ENCODE data around the gene STK39.
"Not testable (repeated sequence)": the region's sequence is repeated elsewhere in the genome, so short reads cannot be mapped to it uniquely, and the experiment has no call there.

The STK39 gene

DNA sequence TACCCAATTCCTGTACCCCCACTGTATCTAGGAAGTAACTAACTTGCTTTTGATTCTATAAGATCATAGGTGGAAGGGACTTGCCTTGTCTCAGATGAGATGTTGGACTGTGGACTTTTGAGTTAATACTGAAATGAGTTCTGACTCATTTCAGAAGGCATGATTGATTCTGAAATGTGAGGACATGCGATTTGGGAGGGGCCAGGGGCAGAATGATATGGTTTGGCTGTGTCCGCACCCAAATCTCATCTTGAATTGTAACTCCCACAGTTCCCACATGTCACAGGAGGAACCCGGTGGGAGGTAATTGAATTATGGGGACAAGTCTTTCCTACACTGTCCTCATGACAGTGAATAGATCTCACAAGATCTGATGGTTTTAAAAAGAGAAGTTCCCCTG lies 165.9 kb downstream of the STK39 start:
- not testable (repeated sequence) for DNase-seq

DNA sequence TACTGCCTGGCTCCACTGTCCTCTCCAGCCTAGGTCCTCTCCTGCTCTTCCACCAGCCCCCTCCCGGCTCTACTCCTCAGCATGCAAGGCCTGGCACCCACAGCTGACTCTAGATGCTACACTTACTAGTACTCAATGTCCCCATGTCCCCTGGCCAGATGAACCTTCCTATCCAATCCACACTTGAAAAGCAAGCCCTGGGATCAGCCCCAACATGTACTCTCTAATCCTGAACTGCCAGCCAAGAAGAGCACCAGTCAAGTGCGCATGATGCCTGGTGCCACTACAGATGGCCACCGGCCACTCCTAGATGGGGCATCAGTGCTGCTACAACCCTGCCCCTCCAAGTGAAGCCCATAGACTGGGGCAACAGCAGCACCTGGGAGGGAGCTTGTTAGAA lies 168.2 kb downstream of the STK39 start:
- DNase-seq = no peak

DNA sequence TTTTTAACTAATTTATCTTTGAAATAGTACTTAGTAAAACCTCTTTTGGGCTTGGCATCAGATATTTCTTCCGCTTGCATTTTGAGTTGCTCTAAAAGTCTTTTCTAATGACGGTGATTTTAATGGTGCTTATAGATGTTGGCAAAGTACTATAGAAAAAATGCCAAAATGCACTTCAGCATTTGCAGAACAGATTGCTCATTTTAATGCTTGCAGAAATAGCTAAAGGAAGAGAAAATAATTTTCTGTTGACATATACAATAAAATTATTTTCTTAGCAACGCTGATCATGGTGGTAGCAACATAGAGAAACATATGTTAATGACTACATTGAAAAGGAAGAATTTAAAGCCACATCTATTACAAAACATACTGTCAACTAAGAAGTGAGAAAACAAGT lies 170.7 kb downstream of the STK39 start:
- DNase-seq = no peak

DNA sequence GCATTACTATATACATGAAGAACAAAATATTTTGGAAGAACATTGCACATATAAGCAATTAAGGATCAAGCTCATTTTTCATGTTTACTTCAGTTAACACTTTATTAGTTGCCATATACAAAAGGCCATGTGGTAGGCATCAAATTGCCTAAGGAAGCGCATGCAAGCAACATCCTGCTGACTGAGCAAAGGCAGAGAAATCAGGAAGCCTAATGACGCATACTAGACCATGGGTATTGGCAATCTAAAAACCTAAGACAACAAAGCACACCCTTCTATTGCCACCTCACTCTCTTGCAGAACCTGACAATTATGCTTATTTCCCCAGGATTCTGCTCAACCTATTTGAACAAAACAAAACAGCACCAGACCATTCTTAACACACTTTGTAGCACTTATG lies 171.9 kb downstream of the STK39 start:
- DNase-seq = no peak

DNA sequence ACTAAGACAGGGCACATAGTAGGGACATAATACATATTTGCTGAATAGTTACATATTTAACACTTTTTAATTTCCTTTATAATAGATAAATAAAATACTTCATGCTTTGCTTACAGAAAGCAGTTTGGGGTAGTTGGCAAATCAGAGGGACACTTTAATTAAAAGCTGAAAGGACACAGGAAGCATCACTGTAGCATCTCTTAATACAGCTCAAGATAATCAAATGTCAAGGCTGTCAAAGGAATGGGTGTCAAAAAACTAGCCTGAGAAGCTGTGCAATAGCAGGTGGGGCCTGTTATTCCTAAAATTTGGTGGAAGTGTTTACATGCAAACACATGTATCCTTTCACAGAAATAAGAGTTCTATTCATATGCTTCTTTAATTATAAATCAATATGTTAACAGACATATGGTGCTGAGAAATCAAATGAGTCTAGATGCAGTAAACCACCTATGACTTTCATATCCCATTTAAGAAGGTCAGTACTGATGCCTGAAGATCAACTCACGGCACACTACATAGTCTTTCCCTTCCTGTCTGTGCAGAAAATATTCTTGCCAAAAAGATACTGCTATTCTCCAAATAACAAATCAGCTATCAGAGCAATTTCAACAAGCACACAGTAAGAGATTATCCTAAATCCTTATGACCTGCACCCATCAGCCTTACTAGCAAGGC lies 174.6 kb downstream of the STK39 start:
- DNase-seq = no peak

DNA sequence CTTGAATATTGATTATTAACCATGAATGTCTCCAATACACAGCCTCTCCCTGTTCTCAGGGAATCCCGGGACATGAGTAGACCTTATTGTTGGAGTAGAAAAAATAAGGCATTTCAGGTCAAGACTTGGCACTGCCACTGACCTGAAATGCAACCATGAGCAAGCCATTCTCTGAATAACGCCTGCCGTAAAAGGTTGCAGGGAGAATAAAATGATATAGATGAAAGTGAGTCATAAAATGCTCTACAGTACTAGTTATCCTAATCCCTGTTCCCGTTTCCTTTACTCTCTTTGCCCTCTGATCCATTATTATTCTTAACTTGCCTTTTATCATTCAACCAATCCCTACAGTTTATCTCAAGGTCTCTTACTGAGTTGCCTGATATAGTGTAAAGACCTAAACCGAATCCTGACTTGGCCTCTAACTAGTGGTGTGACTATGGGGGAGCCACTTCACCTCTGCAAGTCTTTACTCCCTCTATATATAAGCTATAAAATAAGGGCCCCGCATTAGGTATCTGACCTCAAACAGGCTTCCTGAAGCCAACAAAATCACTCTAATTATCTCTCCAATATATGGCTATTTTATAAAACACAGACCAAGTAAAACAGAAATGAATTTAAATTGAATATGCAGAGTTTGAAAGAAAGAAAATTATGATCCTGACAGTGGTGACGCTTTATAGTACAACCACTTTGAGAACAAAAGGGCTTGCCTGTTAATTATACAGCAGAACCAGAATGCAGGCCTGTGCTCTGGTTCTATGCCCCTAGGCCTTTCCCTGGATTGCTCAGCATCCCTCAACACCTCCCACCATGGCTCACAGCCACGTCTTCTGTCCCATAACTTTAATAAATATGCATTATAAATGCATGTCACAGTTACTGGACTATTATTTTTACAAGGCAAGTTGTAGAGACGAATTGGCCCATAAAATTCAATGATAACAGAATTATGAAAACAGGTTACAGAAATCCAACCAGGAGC lies 183.1 kb downstream of the STK39 start:
- DNase-seq = no peak

DNA sequence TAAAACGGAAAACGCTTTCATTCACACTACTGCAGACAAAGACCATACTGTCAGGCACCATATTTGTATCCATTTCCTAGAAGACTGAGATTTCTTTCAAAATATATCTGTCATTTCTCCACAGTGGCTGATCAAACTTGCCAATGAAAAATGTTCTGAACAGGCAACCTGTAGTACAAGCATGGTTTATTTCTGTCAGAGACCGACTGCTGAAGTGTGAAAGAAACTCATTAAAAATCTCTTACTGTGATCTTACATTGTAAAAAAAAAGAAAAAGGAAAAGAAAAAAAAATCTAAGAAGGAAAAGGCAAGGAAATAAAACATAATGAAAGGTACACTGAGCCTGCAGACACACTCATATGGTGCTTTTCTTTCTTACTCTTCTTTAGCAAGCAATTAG lies 184.5 kb downstream of the STK39 start:
- no peak for DNase-seq

DNA sequence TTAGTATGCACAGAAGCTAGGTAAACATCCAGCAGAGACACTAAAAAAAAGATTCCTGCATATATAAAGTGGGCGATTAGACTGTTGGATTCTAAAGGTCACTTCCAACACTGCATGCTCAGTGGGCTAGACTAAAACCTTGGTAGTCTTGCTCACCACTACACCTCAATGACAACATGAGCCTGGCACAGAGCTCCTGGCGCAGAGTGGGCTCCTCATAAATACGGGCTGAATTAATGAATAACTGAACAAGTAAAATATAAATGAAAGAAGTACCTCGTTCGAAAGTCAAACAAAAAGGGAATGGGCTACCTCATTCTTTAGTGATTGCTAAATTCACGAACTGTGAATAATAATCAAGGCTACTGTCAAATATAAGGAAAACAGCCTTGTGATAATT lies 185.3 kb downstream of the STK39 start:
- DNase-seq = no peak

DNA sequence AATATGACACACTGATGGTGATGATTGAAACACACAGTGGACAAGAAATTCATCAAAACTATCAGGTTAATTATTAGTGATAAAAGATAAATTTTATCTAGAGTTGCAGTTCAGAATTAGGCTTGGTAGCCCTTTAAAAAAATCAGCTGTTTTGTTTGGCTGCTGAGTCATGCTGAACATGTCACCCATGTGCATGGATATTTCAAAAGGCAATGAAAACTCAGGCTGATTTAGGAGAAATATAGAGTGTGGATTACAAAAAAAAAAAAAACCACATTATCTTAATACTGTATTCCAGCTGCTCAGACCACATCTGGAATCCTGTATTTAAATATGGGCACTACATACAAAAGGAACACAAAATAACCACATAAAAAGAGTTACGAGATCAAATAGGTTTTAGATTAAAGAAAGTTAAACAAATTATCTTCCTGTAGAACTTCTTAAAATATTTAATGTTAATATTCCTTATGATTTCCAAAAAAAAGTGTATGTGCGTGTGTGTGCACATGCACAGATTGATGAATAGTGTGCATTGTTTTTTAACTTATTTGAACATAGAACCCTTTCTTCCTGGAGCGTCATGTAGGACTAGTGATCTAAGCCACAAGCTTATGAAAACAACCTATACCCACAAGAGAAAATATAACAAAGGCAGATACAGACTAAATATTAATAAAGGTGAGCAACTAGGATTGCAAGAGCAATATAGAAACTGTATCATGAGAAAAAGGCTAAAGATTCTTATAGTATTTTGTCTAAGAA lies 186.2 kb downstream of the STK39 start:
- no peak for DNase-seq

DNA sequence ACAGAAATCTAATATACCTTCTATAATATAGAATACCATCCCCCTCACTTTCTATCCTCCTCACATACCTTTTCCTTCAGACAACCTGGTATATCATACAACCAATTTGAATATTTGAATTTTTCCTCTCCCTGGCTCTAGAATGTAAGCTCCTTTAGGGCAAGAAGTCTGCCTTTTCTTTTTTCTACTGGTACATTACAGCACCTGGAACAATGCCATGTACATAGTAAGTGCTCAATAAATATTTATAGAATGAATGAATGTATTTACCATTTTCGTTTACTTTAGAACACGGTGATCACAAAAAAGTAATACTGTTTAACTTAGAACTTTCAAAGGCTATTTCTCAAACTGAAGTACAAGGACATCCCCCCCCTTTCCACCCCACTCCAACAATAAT lies 187.6 kb downstream of the STK39 start:
- DNase-seq = no peak

DNA sequence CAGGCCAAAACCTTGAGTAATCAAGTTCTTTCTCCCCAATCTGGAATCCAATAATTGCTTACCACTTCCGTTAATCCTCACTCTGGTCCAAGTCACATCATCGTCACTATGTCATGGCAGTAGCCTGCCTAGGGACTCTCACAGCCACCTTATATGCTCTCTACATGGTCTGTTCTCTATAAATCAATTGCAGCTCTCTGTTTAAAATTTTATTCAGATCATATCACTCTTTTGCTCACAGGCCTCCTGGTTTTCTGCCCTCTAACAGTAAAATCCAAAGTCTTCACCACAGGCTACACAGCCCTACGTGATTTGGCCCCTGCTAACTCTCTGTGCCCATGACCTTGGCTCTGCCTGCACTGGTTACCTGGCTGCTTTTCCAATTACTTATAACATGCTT lies 188.7 kb downstream of the STK39 start:
- no peak for DNase-seq

DNA sequence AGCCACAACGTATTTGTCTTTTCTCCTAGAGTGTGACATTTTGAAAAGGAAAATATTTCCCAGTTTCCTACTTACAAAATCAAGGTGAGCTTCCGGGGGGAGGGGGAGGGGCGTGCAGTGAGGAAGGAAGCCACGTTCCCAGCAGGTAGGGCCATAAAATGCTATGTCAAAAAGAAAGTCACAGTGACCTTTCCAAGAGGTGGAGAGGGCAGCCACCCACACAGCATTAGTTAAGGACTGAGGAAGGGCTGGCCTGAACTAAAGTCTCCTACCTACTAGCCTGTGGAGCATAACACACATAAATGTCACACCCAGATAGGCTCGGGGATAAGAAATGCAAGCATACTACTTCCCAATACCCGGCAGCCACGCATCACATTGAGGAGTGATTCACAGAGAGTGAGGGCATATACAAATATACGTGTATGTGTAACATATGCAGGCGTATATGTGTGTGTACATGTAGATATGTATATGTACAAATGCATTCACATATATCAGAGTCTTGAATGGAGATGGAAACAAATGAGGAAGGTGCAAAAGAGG lies 191.1 kb downstream of the STK39 start:
- DNase-seq = no peak

DNA sequence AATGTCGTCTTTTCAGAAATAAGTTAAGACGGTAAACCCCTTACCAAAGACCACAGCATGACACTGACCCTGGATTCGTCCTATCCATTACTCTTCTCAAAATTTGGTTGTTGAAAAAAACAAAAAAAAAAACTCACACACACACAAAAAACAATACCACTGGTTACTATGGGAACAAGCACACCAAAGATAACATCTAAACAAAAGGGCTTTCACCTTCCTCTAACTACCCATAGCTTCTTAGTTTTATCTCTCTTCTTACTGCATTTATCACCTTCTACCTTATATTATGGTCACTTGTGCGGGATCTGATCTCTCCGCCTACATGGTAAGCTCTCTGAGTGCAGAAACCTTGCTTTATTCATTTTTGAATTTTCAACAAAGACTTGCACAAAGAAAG lies 192.7 kb downstream of the STK39 start:
- DNase-seq = no peak

DNA sequence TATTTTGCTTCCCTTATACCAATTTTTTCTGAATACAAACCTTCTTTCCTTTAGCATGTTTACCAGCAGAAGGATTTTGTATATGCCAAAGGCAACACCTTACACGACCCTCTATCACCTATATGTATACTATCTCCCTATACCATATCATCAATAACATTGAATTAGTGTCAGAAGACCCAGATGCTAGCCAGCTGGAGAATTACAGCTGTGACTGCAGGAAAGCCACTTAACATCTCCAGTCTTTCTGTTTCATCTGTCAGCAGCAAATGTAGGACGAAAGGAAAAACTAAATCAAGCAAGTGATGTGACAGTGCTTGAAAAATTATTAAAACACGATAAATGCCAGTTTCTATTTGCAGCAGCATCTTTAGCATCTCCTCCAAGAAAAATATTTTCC lies 193.7 kb downstream of the STK39 start:
- no peak for DNase-seq

DNA sequence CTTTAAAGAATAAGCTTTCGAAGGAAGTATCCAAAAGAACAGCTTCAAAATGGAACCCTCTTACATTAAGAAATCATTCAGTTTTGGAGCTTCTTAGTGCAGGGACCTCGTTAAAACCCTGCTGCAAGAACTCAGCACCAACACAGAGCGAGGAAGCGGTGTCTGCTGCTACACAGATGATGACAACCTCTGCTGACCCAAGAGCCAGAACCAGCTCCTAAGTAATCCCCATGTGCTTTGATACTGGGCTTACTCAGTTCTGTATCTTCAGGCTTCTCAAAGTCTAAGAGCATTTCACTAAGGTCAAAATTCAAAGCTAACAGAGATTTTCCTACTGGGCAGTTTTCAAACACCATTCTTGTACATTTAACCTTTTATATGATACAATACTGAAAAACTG lies 194.6 kb downstream of the STK39 start:
- no peak for DNase-seq

DNA sequence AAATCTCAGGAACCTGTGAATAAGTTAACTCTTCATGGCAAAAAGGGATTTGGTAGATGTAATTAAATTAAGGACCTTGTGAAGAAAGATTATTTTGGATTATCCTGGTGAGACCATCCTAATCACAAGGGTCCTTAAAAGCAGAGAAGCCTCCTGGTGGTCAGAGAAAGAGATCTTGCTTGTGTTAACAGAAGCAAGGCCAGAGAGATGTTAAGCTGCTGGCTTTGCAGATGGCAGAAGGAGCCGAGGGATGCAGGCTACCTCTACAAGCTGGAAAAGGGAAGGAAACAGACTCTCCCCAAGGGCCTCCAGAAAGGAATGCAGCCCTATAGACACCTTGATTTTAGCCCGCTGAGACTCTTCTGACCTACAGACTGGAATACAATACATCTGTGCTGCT lies 197.0 kb downstream of the STK39 start:
- DNase-seq = no peak

DNA sequence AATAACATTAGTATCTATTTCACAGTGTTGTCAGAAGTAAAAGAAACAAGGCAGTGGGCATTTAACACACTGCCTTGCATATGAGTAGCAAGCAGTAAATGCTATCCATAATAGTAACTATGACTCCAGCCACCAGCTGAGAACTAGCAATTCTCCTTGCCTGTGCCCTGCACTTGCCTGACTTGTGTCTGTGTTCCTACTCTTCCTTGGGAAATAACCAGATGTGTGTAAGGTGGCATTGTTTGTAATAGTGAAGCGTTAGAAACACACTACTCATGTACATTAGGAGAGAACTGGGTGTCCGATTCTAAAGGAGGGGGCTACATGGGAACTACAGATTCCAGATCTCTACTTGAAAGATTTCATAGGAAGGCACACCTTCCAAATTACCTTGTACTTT lies 197.8 kb downstream of the STK39 start:
- no peak for DNase-seq

DNA sequence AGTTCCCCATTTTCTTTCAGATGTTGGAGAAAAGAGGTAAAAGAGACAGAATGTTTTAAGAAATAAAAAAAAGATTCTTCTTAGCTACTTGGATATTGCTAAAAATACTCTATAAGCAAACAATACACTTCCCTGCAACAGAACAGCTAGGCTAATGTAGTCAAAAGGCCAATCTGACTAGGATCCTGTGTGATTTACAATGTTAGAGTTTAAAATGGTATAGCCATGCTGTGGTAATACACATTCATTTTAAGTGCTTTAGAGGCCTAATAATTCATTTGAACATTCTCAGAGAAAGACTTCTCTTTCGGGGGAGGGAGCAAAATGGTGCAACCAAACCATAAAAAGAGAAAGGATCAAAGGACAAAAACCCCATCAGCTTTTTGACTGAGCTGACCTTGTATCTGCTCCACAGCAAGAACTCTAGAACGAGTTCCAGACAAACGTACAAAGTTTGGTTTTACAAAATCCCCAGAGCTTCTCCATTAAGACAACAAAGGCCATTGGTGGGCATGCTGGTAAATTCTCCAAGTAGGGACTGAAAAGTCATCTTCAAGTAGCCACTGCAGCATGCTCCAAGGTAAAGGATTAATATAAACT lies 200.2 kb downstream of the STK39 start:
- DNase-seq = no peak

DNA sequence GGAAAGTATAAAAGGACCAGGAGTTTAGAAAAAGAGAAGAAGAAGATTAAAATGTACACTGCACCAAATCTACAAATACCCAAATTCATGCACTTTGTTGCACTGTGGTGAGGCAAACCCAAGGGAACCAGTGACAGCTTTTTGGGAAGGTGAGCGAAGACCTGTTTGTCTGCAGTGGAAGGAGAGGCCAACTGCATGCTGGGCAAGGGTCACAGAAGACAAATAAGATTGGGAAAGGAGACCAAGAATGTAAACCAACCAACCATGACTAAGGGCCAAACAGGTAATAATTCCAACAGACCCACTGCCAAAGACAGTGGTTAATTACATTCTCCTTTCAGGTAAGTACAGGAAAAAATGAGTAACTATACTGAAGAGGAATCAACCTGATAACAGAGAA lies 202.8 kb downstream of the STK39 start:
- no peak for DNase-seq

DNA sequence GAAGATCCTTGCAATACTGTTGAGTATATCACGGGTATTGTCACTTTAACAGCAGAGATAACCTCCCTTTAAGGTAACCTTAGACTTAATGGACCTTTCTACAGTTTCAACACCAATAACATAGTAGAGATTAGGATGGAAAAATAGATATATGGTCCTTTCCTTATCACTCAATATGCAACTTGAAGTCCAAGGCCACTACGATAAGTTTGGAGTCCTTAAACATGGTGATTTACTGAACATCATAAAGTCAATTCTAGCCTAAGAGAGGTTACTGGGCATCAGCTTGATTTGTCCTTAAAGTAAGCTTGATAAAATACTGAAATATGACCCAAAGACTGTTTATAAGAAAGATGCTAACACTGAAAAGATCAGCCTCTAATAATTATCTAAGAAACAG lies 203.2 kb downstream of the STK39 start:
- DNase-seq = no peak

DNA sequence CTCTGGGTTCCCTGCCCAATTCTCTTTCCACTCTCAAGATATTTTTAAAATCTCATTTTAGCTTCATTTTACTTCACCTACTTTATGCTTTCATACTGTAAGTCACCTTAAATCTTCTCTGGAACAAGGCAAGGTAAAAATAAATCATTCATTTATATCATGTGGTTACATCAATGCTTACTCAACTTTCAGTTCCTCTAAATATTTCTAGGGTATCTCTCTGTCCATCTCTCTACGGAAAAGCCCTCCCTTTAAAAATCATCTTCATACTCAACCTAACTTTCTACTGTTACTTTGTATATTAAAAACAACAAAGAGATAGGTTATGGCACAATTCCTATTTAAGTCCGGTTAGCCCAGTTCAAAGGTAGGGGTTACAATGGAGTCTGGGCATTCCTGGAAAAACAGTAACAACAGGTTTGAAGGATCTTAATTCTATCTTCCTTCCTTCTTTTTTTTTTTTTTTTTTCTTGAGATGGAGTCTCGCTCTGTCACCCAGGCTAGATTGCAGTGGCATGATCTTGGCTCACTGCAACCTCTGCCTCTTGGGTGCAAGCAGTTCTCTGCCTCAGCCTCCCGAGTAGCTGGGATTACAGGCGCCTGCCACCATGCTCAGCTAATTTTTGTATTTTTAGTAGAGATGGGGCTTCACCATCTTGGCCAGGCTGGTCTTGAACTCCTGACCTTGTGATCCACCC lies 205.1 kb downstream of the STK39 start:
- DNase-seq = not testable (repeated sequence)

DNA sequence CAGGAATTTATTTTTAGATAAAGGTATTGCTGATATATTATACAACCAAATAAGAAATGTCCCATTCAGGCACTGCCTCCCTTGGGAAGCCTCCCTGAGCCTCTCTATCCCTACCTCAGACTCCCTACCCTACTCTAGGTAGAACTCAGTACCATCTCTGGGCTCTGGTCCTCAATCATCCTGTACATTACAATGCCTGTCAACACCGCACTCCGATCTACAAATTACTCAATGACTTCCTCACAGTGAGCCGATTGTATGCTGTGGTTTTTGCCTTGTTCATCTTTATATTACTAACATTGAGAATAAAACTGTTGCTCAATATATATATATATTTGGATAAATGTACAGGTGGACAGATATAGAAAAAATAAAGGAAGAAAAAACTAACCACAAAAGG lies 207.5 kb downstream of the STK39 start:
- no peak for DNase-seq

Data from cortex of kidney (tissue), 1 donor.